RWPE1 (cell line): ENCODE data around the gene HS6ST1.
A peak's percentile ranks its signal among the peaks of the same experiment; 100 is the strongest.

ENCODE experiments used
- CTCF ChIA-PET: fragments of 350-600 bp; sonication (Branson Sonifier 250); formaldehyde crosslinking; extraction: SDS; loops from one replicate; lab custom pipeline; 2021; lab: Yijun Ruan, JAX
- POLR2A ChIA-PET: fragments of 400-600 bp; formaldehyde crosslinking; extraction: SDS; loops from one replicate; lab custom pipeline; 2020; ENCODE audit warnings: antibody characterized with exemption; ENCODE audit not compliant: low non-redundant PET; lab: Yijun Ruan, JAX
- DNase-seq: peaks from one replicate; pipeline ENCODE4 v3.0.0; 2012; ENCODE audit warnings: low spot score
- H3K27ac ChIP-seq: fragments of 450-650 bp; 2 replicates; pipeline ENCODE4 v1.5.1; 2017
- TF ChIP-seq, protein P1 (sequence below): fragments of 450-650 bp; conservative IDR thresholded peaks from 2 replicates; pipeline ENCODE4 v1.5.1; 2017; ENCODE audit warnings: low read depth, mild to moderate bottlenecking

Gene HS6ST1

DNA sequence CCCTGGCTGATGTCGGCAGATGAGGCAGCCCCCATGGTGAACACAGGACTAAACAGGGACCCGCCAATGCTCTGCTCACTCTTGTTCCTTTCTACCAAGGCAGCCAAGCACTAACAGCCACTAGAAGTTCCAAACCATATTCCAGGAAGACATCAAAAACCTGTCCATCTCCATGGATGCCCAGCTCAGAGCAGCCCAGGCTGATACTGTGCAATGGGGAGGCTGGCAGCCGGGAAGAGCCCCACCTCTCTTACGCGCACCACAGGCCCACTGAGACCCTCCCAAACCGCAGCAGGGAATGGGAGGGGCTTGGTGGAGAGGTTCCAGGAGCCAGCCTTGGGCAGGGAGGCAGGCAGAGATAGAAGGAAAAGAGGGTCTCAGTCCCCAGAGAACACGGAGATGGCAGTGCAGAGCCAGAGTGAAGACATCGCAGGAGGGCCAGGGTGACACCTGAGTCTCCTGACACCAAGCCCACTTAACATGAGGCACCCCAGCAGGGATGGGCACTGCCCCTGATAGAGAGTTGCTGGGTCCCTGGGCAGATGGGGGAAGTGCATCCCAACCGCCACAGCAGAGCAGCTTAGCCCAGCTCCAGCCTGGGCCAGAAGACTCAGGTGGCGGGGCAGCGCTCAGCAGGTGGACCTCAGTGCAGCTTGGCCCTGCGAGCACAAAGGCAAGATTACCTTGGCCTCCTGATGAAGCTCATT is 3.4 kb downstream of the HS6ST1 start:
- ChIA-PET CTCF (interaction anchor here (0.6 kb wide), 1 partner anchor 39 kb away, joined by 4 read pairs; no protein-coding TSS in a partner anchor), POLR2A (no interaction called here)
- no peak overlapping the region for H3K27ac ChIP-seq
- TF ChIP-seq, protein P1, sequence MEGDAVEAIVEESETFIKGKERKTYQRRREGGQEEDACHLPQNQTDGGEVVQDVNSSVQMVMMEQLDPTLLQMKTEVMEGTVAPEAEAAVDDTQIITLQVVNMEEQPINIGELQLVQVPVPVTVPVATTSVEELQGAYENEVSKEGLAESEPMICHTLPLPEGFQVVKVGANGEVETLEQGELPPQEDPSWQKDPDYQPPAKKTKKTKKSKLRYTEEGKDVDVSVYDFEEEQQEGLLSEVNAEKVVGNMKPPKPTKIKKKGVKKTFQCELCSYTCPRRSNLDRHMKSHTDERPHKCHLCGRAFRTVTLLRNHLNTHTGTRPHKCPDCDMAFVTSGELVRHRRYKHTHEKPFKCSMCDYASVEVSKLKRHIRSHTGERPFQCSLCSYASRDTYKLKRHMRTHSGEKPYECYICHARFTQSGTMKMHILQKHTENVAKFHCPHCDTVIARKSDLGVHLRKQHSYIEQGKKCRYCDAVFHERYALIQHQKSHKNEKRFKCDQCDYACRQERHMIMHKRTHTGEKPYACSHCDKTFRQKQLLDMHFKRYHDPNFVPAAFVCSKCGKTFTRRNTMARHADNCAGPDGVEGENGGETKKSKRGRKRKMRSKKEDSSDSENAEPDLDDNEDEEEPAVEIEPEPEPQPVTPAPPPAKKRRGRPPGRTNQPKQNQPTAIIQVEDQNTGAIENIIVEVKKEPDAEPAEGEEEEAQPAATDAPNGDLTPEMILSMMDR, result no peak
- DNase-seq, result no peak

DNA sequence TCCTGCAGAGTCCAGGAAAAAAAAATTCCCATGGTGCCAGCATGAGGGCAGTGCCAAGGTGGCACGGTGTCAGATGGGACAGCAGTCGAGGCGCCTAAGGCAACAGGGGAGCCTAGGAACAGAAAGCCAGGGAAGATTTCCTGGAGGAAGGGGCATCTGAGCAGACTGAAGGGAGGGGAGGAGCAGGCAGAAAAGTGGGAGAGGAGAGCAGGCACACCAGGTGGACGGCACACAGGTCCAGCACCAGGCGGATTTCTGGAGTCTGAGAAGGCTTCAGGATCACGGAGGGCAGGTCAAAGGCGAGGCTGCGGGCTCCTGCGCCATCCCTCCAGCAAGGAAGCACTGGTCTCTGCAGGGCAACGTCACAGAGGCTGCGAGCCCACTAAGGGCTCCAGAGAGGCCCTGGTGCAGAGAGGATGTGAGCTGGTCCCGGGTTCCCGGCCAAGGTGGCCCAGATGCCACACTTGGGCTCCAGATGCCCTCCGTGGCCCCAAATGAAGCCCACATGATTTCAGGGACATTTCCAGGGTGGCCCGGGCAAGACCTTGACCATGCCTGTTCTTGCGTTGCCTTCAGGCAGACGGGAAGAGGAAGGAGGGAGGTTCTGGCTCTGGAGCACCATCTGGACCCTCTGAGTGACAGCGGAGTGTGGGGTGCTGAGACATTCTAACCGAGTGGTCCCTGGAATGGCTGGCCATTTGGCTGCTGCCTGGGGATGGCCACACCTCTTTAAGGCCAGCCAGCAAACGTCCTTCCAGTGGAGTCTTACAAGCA is 4.1 kb downstream of the HS6ST1 start:
- CTCF ChIA-PET, result no interaction called here
- no peak for DNase-seq
- POLR2A ChIA-PET, result no interaction called here
- H3K27ac ChIP-seq, result no peak overlapping the region
- TF ChIP-seq, protein P1, result no peak

DNA sequence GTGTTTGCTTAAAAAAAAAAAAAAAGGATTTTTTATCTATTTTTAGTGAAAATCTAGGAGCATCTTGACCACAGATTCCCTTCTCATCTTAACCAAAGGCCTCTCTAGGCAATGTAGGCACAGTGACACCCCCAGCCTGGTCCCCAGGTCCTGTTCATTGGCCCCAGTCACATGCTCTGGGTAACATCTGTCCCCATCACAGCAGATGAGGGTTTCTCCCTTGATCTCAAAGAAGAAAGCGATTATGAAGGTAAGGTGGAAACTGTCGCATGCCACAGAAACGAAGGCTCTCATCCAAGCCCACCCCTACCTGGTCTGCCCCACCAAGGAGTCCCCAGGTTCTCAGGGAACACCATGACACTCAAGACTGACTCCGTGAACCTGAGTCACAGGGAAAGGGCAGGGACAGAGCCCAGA is 4.7 kb downstream of the HS6ST1 start:
- DNase-seq, result no peak
- TF ChIP-seq, protein P1, result no peak
- POLR2A ChIA-PET, result no interaction called here
- H3K27ac ChIP-seq, result no peak overlapping the region
- CTCF ChIA-PET, result no interaction called here

DNA sequence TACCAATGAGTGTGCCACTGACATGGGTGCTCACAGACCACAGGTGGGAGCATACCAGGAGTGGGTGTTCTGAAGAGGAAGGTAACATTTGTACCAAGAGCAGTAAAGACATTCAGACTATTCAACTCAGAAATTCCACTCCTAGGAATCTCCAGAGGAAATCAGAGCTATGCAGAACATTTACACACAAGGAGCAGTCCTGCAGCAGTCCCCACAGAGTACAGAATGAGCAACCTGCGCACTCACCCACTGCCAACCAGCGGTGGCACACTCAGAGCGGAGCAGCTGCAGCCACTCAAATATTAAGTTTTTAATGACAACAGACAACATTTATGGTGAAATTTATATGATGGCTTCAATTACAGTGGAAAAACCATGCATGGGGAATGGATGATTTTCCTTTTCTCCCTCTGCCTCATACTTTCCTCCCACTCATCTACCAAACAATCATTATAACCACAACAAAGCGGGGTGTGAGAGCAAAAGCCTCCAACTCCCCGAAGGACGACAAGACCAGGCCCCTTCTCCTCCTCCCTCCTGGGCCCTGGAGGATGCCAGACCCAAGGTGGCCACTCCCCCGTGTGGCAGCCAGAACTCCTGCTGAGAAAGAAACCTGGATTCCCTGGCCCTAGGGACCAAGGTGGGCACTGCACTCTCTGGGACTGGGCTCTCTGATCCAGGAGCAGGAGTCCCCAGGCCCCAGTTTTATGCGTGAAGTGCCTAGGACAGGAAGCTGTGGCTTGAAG is 5.4 kb downstream of the HS6ST1 start:
- TF ChIP-seq, protein P1, result peak; percentile 23
- ChIA-PET CTCF (no interaction called here), POLR2A (no interaction called here)
- DNase-seq, result no peak
- H3K27ac ChIP-seq, result peak overlapping the region; percentile 34

DNA sequence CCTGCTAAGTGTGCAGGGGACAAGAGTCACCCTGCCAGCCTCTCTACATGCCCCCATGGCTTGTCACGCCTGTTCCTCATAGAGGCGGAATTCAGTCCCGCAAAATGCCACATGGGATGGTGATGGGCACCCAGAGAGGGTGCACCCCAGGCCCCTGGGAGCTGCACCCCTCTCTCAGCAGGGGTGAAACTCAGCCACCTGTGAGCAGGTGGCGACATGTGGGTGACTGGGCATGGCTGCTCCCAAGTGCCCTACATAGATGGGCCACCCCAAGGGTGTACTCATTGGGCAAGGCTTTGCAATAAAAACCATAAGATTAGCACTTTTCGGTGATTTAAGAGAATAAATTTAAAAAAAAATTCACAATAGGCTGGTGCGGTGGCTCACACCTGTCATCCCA is 6.3 kb downstream of the HS6ST1 start:
- DNase-seq, result no peak
- TF ChIP-seq, protein P1, result no peak
- no peak overlapping the region for H3K27ac ChIP-seq
- CTCF ChIA-PET, result no interaction called here
- POLR2A ChIA-PET, result no interaction called here

DNA sequence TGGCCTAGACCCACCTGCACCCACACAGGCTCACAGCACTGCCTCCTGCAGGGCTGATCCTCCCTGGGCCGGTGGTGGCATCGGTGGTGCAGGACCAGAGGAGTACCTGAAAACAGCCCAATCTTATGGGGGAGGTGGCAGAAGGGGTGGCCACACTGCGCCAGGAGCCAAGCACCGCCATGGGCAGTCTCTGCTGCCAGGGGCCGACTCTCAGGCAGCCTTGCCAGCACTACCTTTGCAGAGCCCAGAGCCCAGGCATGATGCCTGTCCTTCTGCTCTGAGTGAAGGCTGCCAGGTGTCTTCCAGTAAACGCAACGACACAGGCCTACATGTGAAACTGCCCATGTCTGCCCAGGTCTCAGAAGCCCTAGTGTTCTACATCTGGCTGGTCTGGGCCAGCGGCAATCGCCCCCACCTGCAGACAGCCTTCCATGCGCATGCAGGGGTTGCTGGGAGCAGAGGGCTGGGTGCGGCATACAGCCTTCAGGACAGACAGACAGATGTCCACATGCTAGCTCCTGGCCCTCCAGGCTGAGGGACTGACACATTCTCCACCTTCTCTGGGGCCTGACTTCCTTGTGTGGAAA is 6.8 kb downstream of the HS6ST1 start:
- DNase-seq, result no peak
- H3K27ac ChIP-seq, result 0 out of 2 replicates have a peak overlapping the region, but pooled peaks have one; percentile 5
- CTCF ChIA-PET, result no interaction called here
- POLR2A ChIA-PET, result no interaction called here
- TF ChIP-seq, protein P1, result no peak
